Measurements from ENCODE around the gene VRTN.

GRCh38 chr14:74405663-74406062 is 57.4 kb downstream of the VRTN start:
- TF ChIP-seq CTCF (IDR thresholded peaks at IDR 0.05) = no peak
- TF ChIP-seq POLR2A (IDR thresholded peaks at IDR 0.05) = no peak
